ENCODE results near the gene PAWR.

The PAWR gene

GRCh38 chr12:79614730-79615129 is 76.0 kb downstream of the PAWR start:
- no peak for TF ChIP-seq CTCF (conservative IDR thresholded peaks at IDR 0.05)

GRCh38 chr12:79601908-79602307 is 88.9 kb downstream of the PAWR start:
- no peak overlapping the region for H3K27ac ChIP-seq
- TF ChIP-seq CTCF (conservative IDR thresholded peaks at IDR 0.05) = no peak

More at GRCh38 chr12:79614730-79615129, 76.0 kb downstream of the PAWR start:
- H3K27ac ChIP-seq = no peak overlapping the region

- no peak for TF ChIP-seq CTCF (conservative IDR thresholded peaks at IDR 0.05)
- H3K27ac ChIP-seq = no peak overlapping the region
These were observed 92.9 kb downstream of the PAWR start for GRCh38 chr12:79597910-79598309.

GRCh38 chr12:79596719-79597350 is 93.9 kb downstream of the PAWR start:
- TF ChIP-seq CTCF (conservative IDR thresholded peaks at IDR 0.05) = no peak
- H3K27ac ChIP-seq = no peak overlapping the region

GRCh38 chr12:79595273-79595672 is 95.5 kb downstream of the PAWR start:
- TF ChIP-seq CTCF (conservative IDR thresholded peaks at IDR 0.05) = no peak
- H3K27ac ChIP-seq = no peak overlapping the region

GRCh38 chr12:79592865-79593264 is 97.9 kb downstream of the PAWR start:
- TF ChIP-seq CTCF (conservative IDR thresholded peaks at IDR 0.05) = no peak
- no peak overlapping the region for H3K27ac ChIP-seq

GRCh38 chr12:79591988-79592387 is 98.8 kb downstream of the PAWR start:
- TF ChIP-seq CTCF (conservative IDR thresholded peaks at IDR 0.05) = no peak
- no peak overlapping the region for H3K27ac ChIP-seq
